B cell (primary cell): ENCODE measurements around the gene SHOX. TPM values are rescaled to one million over a fixed set of nuclear protein-coding genes. Genes with fewer than 3 reads are reported as not detected.

Experiments used
- ATAC-seq: fragments of 200-7000 bp; cut with Tn5 transposase; one replicate; pipeline ENCODE4 v1.10.0; 2021; ENCODE audit warnings: low read depth, mild to moderate bottlenecking, moderate number of reproducible peaks, moderate library complexity
- CTCF ChIA-PET: fragments of 350-600 bp; sonication (Branson Sonifier 250); formaldehyde crosslinking; loops from one replicate; lab custom pipeline; 2021; ENCODE audit warnings: antibody characterized with exemption, inconsistent platforms; lab: Charles Lee
- POLR2A ChIA-PET: fragments of 350-600 bp; sonication (Branson Sonifier 250); formaldehyde crosslinking; loops from one replicate; lab custom pipeline; 2021; ENCODE audit warnings: antibody characterized with exemption; lab: Charles Lee
- DNase-seq: peaks from one replicate; pipeline ENCODE4 v3.0.0; 2013
- H2AFZ ChIP-seq: 2 replicates; pipeline ENCODE4 v1.6.1; 2012; ENCODE audit warnings: mild to moderate bottlenecking, low read depth, low read length; ENCODE audit not compliant: insufficient read depth, poor library complexity, severe bottlenecking
- H3K27ac ChIP-seq, 2 donors: 1 replicate in 1 of 2; 2 replicates in 1 of 2; pipeline ENCODE4 v1.5.1; 2012 to 2013; ENCODE audit warnings: low read length in 2 of 2, mild to moderate bottlenecking in 2 of 2, moderate library complexity in 1 of 2
- H3K27me3 ChIP-seq, 4 experiments: fragments of 200-600 bp in 1 of 4; sonication (generic) in 1 of 4; replicated peaks in 1 of 4; 1 replicate in 2 of 4; 2 replicates in 2 of 4; pipeline versions ENCODE4 v1.6.1 to v1.7.0; 2013 to 2016; ENCODE audit warnings: low read length in 3 of 4, mild to moderate bottlenecking in 2 of 4, mixed read lengths in 1 of 4, moderate library complexity in 1 of 4; ENCODE audit not compliant: insufficient read depth in 4 of 4, control insufficient read depth in 3 of 4; ENCODE audit errors: control extremely low read depth in 1 of 4
- H3K36me3 ChIP-seq, 2 experiments: replicated peaks in 1 of 2; 1 replicate in 1 of 2; 2 replicates in 1 of 2; pipeline versions ENCODE4 v1.6.1 to v1.7.1; 2013; ENCODE audit warnings: low read length in 1 of 2; ENCODE audit not compliant: insufficient read depth in 2 of 2, control insufficient read depth in 1 of 2; ENCODE audit errors: control extremely low read depth in 1 of 2, extremely low read depth in 1 of 2
- H3K4me1 ChIP-seq, 2 donors: fragments of 200-600 bp in 1 of 2; sonication (generic) in 1 of 2; 1 replicate in 1 of 2; 2 replicates in 1 of 2; pipeline versions ENCODE4 v1.5.1 to v1.6.1; 2013 to 2017; ENCODE audit warnings: low read length in 2 of 2; ENCODE audit not compliant: control insufficient read depth in 2 of 2, insufficient read depth in 2 of 2
- H3K4me2 ChIP-seq: replicated peaks from 2 replicates; pipeline ENCODE3; 2012; ENCODE audit warnings: mild to moderate bottlenecking, low read depth, low read length; ENCODE audit not compliant: poor library complexity, severe bottlenecking
- H3K4me3 ChIP-seq, 5 experiments: fragments of 200-600 bp in 1 of 5; sonication (generic) in 1 of 5; 1 replicate in 3 of 5; 2 replicates in 2 of 5; pipeline versions ENCODE4 v1.5.1 to v1.7.0; 2011 to 2016; ENCODE audit warnings: low read length in 4 of 5, mild to moderate bottlenecking in 4 of 5, low read depth in 2 of 5, control low read depth in 1 of 5, moderate library complexity in 1 of 5; ENCODE audit not compliant: insufficient read depth in 1 of 5; ENCODE audit errors: control extremely low read depth in 1 of 5, extremely low read depth in 1 of 5
- H3K79me2 ChIP-seq: fragments of 200-600 bp; sonication (generic); one replicate; pipeline ENCODE4 v1.6.0; 2016; ENCODE audit warnings: low read length; ENCODE audit not compliant: control insufficient read depth, insufficient read depth
- H3K9ac ChIP-seq: fragments of 200-600 bp; sonication (generic); 2 replicates; pipeline ENCODE4 v1.6.1; 2017; ENCODE audit warnings: mild to moderate bottlenecking, low read length, moderate library complexity
- H3K9me3 ChIP-seq, 3 donors: one replicate each; pipeline versions ENCODE4 v1.6.1 to v1.7.1; 2013; ENCODE audit warnings: low read length in 2 of 3; ENCODE audit not compliant: control insufficient read depth in 2 of 3, insufficient read depth in 1 of 3; ENCODE audit errors: control extremely low read depth in 1 of 3
- H4K20me1 ChIP-seq: 2 replicates; pipeline ENCODE4 v1.6.0; 2012; ENCODE audit warnings: mild to moderate bottlenecking, low read length; ENCODE audit not compliant: insufficient read depth, control insufficient read depth, poor library complexity, severe bottlenecking
- H3K27ac Mint-ChIP-seq: one replicate; pipeline ENCODE4 v1.8.0; 2021; ENCODE audit warnings: mixed read lengths
- H3K27me3 Mint-ChIP-seq: one replicate; pipeline ENCODE4 v1.8.0; 2021; ENCODE audit warnings: mixed read lengths
- H3K4me1 Mint-ChIP-seq: one replicate; pipeline ENCODE4 v1.8.0; 2021; ENCODE audit warnings: mixed read lengths
- H3K4me3 Mint-ChIP-seq: one replicate; pipeline ENCODE4 v1.8.0; 2021; ENCODE audit warnings: mixed read lengths
- H3K9me3 Mint-ChIP-seq: one replicate; pipeline ENCODE4 v1.8.0; 2022; ENCODE audit warnings: mixed read lengths; ENCODE audit not compliant: insufficient read depth
- CTCF ChIP-seq: fragments of 200-600 bp; IDR thresholded peaks from one replicate; pipeline ENCODE4 v1.8.0; 2022; ENCODE audit warnings: antibody characterized with exemption, mild to moderate bottlenecking
- EZH2 ChIP-seq: IDR thresholded peaks from 2 replicates; pipeline ENCODE4 v1.6.1; 2012; ENCODE audit warnings: borderline replicate concordance, low read depth, mild to moderate bottlenecking, moderate library complexity, low read length; ENCODE audit not compliant: insufficient read depth, poor library complexity, severe bottlenecking
- WGBS: methylation state at CpG from one replicate; pipeline ENCODE4 v1.1.5; 2013; ENCODE audit warnings: missing lambda C conversion rate; ENCODE audit not compliant: insufficient coverage; 5-methylcytosine and 5-hydroxymethylcytosine counted together
- intact Hi-C: fragments of 100-400 bp; cut with micrococcal nuclease; formaldehyde crosslinking; loops from one replicate; pipeline ENCODE4 v1.10.0; 2022
- polyA plus RNA-seq: library from polyadenylated mRNA; depleted of rRNA; stranded (reverse); fragments of >200 nt; gene quantifications from 2 replicates; pipeline ENCODE4 v1.2.3, GENCODE V29; 2012
- total RNA-seq, 2 donors: library from RNA; stranded (reverse); fragments of 120-200 nt in 1 of 2; gene quantifications; 1 replicate in 1 of 2; 2 replicates in 1 of 2; pipeline versions ENCODE4 v1.2.3 to v1.2.4, GENCODE V29; 2013 to 2022

Gene SHOX
- total and polyA plus RNA-seq, 2 donors (not counting 1 experiment from before 2014, with no cell fraction given), result not detected

DNA sequence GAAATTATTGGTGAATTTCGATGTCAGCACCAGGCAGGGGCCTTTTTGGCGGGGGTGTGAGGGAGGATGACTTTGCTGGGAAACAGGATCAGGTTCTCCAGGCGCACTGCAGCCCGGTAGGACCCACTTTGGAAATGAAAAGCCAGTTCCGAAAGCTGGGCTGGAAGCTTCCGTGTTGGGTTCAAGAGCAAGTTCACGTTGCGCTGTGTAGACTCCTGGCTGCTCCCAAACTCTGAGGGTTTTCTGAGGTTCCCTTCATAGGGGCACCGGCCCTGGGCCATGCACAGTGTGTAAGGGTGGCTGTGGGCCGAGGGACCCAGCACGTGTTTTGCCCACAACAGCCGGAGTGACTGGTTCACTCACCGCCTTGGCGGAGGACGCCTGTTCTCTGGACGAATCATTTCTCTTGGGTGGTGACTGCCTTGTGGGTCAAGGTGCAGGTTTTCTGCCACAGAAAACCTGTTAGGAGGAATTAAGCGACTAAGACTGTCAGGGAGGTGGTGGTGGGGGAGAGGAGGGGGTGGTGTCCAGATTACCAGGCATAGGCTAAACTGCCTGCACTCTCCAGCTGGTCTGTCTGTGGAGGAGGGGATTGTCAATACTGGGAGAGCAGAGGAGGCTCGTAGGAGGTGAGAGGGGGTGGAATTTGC is 8.0 kb downstream of the SHOX start:
- peaks cover 0 to 56% (median 14%) of the 10 kb centered on the region in 4 experiments for H3K27me3 ChIP-seq
- POLR2A ChIA-PET, result no interaction called here

More for the DNA sequence above, 8.0 kb downstream of the SHOX start:
- H3K4me2 ChIP-seq, result no peak overlapping the region
- no peak overlapping the region for H3K9ac ChIP-seq
- H3K4me3 Mint-ChIP-seq, result no peak overlapping the region
- DNase-seq, result no peak
- CTCF ChIA-PET, result no interaction called here
- ATAC-seq, result no peak
- no peaks in the 10 kb centered on the region for H3K36me3 ChIP-seq
- H3K4me3 ChIP-seq, result no peak overlapping the region
- H3K9me3 ChIP-seq, result peaks cover 0 to 8% (median 0%) of the 10 kb centered on the region in 3 donors
- no peaks in the 10 kb centered on the region for H4K20me1 ChIP-seq
- H2AFZ ChIP-seq, result no peak overlapping the region
- TF ChIP-seq CTCF, result no peak
- TF ChIP-seq EZH2, result no peak
- no peak overlapping the region for H3K27ac ChIP-seq
- no peak overlapping the region for H3K27ac Mint-ChIP-seq
- peaks cover 46% of the 10 kb centered on the region for H3K27me3 Mint-ChIP-seq
- peaks cover 7% of the 10 kb centered on the region for H3K4me1 Mint-ChIP-seq
- H3K79me2 ChIP-seq, result no peaks in the 10 kb centered on the region
- 13% methylated on average over 17 of the region's 18 CpGs for WGBS
- no peaks in the 10 kb centered on the region for H3K4me1 ChIP-seq
- H3K9me3 Mint-ChIP-seq, result no peaks in the 10 kb centered on the region
- intact Hi-C loops, result no loop called here
